Measurements from ENCODE around the gene OVOL3.

DNA sequence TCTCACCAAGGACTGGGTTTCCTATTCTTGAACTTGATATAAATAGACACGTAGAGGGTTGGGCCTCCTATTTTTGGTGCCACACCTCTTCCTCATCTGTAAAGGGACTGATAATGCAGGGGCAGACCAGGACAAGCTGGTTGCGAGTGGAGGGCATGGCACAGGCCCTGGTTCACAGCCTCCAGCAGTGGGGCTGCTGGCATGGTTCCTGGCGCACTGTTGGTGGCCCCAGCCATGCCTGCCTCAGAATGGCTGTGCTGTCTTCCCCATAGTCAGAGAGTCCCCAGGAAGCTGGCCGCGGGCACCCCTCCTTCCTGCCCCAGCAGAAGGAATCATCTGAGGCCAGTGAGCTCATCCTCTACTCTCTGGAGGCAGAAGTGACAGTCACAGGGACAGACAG is 10.5 kb upstream of the OVOL3 start:
- TF ChIP-seq, protein P1, sequence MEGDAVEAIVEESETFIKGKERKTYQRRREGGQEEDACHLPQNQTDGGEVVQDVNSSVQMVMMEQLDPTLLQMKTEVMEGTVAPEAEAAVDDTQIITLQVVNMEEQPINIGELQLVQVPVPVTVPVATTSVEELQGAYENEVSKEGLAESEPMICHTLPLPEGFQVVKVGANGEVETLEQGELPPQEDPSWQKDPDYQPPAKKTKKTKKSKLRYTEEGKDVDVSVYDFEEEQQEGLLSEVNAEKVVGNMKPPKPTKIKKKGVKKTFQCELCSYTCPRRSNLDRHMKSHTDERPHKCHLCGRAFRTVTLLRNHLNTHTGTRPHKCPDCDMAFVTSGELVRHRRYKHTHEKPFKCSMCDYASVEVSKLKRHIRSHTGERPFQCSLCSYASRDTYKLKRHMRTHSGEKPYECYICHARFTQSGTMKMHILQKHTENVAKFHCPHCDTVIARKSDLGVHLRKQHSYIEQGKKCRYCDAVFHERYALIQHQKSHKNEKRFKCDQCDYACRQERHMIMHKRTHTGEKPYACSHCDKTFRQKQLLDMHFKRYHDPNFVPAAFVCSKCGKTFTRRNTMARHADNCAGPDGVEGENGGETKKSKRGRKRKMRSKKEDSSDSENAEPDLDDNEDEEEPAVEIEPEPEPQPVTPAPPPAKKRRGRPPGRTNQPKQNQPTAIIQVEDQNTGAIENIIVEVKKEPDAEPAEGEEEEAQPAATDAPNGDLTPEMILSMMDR (IDR thresholded peaks at IDR 0.05) = no peak
- no peak for TF ChIP-seq POLR2A (IDR thresholded peaks at IDR 0.05)
